ENCODE measurements around the gene RAPGEF2.
A peak's percentile ranks its signal among the peaks of the same experiment; 100 is the strongest.

RAPGEF2 gene

GRCh38 chr4:159278399-159278798 lies 175.5 kb downstream of the RAPGEF2 start:
- no peak for DNase-seq (ENCODE audit: low read depth, low spot score)

GRCh38 chr4:159279084-159279483 lies 176.2 kb downstream of the RAPGEF2 start:
- DNase-seq (ENCODE audit: low read depth, low spot score), result no peak

- DNase-seq (ENCODE audit: low read depth, low spot score), result no peak
Measured at GRCh38 chr4:159280442-159281172, 177.7 kb downstream of the RAPGEF2 start.

GRCh38 chr4:159281771-159282170 lies 178.9 kb downstream of the RAPGEF2 start:
- DNase-seq (ENCODE audit: low read depth, low spot score), result no peak

DNA sequence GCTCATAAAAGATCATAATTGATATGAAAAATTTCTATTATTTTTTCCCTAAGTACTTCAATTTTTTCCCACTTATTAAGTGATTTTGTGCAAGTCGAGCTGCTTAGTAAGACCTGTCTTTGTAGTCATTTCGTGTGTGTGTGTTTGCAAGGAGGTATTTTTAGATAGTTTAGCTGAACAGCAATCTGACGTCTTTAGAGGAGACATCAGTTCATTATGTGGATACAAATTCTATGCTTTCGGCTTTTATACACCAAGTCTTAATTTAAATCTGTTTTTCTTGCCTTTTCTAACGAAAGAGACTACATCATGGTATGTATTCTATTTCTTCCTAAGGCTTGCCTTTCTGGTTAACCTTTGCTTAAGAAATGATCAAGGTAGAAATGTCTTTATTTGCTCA lies 179.4 kb downstream of the RAPGEF2 start:
- no peak for DNase-seq (ENCODE audit: low read depth, low spot score)

- no peak for DNase-seq (ENCODE audit: low read depth, low spot score)
Measured at GRCh38 chr4:159282944-159283343, 180.1 kb downstream of the RAPGEF2 start.

- DNase-seq (ENCODE audit: low read depth, low spot score), result peak; percentile 29
Measured at GRCh38 chr4:159283696-159284095, 180.8 kb downstream of the RAPGEF2 start.

DNA sequence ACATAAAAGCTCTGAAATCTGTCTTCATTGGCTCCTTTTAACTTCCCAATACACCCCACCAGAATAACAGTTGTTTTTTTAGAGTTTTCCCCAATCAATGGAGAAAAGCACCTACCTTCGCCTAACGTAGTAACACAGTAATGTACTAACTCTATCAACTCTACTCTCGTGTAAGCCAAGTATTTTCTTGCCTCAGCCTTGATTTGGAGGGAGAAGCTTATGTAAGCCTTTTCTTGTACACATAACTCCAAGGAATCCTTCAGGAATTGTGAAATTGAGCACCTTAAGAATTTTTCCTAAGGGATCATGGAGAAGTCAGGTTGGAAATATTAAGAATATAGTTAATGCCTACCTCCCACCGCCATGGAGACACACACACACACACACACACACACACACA lies 181.2 kb downstream of the RAPGEF2 start:
- DNase-seq (ENCODE audit: low read depth, low spot score), result no peak

DNA sequence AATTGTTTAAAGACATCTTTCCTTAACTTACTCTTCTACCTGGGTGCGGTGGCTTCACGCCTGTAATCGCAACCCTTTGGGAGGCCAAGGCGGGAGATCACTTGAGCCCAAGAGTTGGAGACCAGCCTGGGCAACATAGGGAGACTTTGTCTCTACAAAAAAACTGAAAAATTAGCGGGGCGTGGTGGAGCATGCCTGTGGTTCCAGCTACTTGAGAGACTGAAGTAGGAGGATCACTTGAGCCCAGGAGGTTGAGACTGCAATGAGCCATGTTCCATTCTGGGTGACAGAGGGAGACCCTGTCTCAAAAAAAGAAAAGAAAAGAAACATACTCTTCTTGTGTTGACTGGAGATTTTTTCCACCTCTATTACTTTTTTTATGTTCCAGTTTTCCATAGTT lies 181.9 kb downstream of the RAPGEF2 start:
- no peak for DNase-seq (ENCODE audit: low read depth, low spot score)

DNA sequence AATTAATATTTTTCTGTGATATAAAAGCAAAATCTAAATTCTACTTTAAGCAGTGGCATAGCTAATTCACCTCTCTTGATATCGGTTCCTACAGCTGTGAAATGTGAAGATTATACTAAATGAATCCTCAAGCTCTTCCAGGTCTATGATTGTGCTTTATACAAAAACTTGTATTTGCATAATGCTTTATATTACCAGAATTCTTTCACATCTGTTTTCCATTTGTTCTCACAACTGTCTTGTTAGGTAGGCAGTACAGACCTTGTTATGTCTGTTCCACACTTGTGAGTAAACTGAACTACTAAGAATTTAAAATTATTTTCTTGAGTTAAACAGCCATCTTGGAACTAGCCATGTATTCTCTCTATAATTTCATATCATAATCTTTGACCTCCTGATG lies 184.9 kb downstream of the RAPGEF2 start:
- no peak for DNase-seq (ENCODE audit: low read depth, low spot score)

DNA sequence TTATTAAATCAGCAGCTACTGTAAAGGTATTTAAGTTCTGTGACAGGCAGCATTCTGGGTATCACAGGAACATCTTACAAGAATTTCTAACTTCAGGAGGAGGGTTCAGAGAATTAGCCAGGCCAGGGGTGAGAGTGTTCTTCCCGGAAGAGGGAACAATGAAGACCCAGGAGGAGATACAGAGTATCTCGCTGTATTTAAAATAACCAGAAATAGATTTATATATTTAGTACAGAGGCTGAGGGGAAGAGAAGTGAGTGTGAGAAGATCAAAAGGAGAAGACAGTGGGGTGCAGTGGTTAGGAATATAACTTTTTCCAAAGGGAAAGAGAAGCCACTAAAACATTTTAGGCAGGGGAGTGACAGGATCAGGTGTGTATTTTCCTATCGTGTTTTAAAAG lies 186.8 kb downstream of the RAPGEF2 start:
- DNase-seq (ENCODE audit: low read depth, low spot score), result no peak

GRCh38 chr4:159290321-159291030 lies 187.6 kb downstream of the RAPGEF2 start:
- no peak for DNase-seq (ENCODE audit: low read depth, low spot score)

DNA sequence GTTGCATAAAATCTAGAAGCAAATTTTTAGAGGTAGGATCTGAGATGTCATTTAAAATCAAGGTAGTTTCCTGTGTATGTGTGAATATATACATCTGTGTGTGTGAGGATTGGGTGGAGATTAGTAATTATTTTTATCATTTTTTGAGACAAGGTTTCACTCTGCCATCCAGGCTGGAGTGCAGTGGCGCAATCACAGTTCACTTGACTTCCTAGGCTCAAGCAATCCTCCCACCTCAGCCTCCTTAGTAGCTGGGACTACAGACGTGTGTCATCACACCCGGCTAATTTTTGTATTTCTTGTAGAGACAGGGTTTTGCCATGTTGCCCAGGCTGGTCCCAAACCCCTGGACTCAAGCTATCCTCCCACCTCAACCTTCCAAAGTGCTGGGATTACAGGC lies 188.3 kb downstream of the RAPGEF2 start:
- DNase-seq (ENCODE audit: low read depth, low spot score), result no peak

GRCh38 chr4:159292137-159292896 lies 189.4 kb downstream of the RAPGEF2 start:
- DNase-seq (ENCODE audit: low read depth, low spot score), result no peak

- DNase-seq (ENCODE audit: low read depth, low spot score), result no peak
Measured at GRCh38 chr4:159293811-159294515, 191.1 kb downstream of the RAPGEF2 start.

DNA sequence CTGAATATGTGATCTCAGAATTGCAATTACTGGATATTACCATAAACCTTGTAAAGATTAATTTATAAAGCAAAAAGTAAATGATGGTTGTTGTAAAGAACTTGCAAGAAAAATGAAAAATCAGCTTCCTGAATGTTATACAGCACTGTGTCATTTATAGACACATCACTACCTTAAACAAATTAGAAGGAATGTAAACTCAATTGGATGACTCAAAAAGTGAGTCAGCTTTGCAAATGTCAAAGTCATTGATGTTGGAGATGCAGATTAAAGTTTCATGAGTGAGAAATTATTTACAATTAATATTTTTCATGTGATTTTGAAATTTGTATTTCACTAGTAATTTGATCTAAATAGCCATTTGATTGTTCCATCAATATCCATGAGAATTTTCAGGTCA lies 193.2 kb downstream of the RAPGEF2 start:
- no peak for DNase-seq (ENCODE audit: low read depth, low spot score)

- no peak for DNase-seq (ENCODE audit: low read depth, low spot score)
Measured at GRCh38 chr4:159297091-159297490, 194.2 kb downstream of the RAPGEF2 start.

GRCh38 chr4:159298502-159298901 lies 195.6 kb downstream of the RAPGEF2 start:
- no peak for DNase-seq (ENCODE audit: low read depth, low spot score)

GRCh38 chr4:159303435-159303834 lies 200.6 kb downstream of the RAPGEF2 start:
- DNase-seq (ENCODE audit: low read depth, low spot score), result no peak

GRCh38 chr4:159305129-159305528 lies 202.2 kb downstream of the RAPGEF2 start:
- DNase-seq (ENCODE audit: low read depth, low spot score), result no peak

DNA sequence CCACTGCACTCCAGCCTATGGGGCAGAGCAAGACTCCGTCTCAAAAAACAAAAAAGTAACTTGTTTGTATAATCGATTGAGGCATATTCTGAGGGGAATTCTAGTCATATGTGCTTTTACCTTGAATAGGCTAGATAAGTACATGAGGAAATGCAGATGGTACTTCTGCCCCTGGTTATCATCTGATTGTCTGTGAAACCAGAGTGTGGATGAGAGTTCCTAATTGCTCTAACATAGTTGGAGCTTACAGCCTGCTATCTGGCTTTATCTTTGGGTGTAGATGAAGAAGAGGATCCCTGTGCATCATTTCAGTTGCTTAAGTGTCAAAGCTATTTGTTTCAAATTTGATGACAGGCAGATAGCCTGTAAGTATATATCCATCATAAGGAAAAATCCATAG lies 205.1 kb downstream of the RAPGEF2 start:
- DNase-seq (ENCODE audit: low read depth, low spot score), result no peak

Measured in ELF-1 (cell line).